Karpas-422 (cell line): Measurements from ENCODE around the gene HMCN2. TPM values are rescaled to one million over a fixed set of nuclear protein-coding genes. Genes with fewer than 3 reads are reported as not detected.

ENCODE experiments used
- DNase-seq: peaks from one replicate; pipeline ENCODE4 v3.0.0-alpha.2; 2015
- H2AFZ ChIP-seq: fragments of 200-600 bp; sonication (generic); 2 replicates; pipeline ENCODE4 v1.6.1; 2014; ENCODE audit warnings: antibody characterized with exemption, low read length, mixed read lengths
- H3K27ac ChIP-seq: fragments of 200-600 bp; sonication (generic); 2 replicates; pipeline ENCODE4 v1.5.1; 2014; ENCODE audit warnings: mild to moderate bottlenecking, low read length, moderate library complexity
- H3K27me3 ChIP-seq: fragments of 200-600 bp; sonication (generic); 2 replicates; pipeline ENCODE4 v1.6.1; 2014; ENCODE audit warnings: low read length, mixed read lengths
- H3K36me3 ChIP-seq: fragments of 200-600 bp; sonication (generic); 2 replicates; pipeline ENCODE4 v1.6.1; 2014; ENCODE audit warnings: low read length, mixed read lengths; ENCODE audit not compliant: insufficient read depth
- H3K4me1 ChIP-seq: fragments of 200-600 bp; sonication (generic); 2 replicates; pipeline ENCODE4 v1.6.1; 2014; ENCODE audit warnings: mild to moderate bottlenecking, low read length, mixed read lengths
- H3K4me2 ChIP-seq: fragments of 200-600 bp; sonication (generic); 2 replicates; pipeline ENCODE4 v1.6.1; 2014; ENCODE audit warnings: low read length, low read depth, mild to moderate bottlenecking; ENCODE audit not compliant: poor library complexity, severe bottlenecking
- H3K4me3 ChIP-seq: fragments of 200-600 bp; sonication (generic); 2 replicates; pipeline ENCODE4 v1.5.1; 2014; ENCODE audit warnings: mild to moderate bottlenecking, antibody characterized with exemption, low read length, mixed read lengths
- H3K79me2 ChIP-seq: fragments of 200-600 bp; sonication (generic); 2 replicates; pipeline ENCODE4 v1.6.1; 2014; ENCODE audit warnings: mild to moderate bottlenecking, low read length, mixed read lengths
- H3K9ac ChIP-seq: fragments of 200-600 bp; sonication (generic); 2 replicates; pipeline ENCODE4 v1.6.0; 2014; ENCODE audit warnings: low read length
- H3K9me2 ChIP-seq: fragments of 200-600 bp; sonication (generic), shearing (Covaris generic); replicated peaks from 2 replicates; pipeline ENCODE4 v1.6.0; 2014; ENCODE audit warnings: mild to moderate bottlenecking, low read length, moderate library complexity; ENCODE audit not compliant: insufficient read depth
- H3K9me3 ChIP-seq: fragments of 300-700, 200-600 bp; sonication (generic); 2 replicates; pipeline ENCODE4 v1.6.1; 2014; ENCODE audit warnings: low read length, mixed read lengths
- H4K20me1 ChIP-seq: fragments of 200-600 bp; sonication (generic); 2 replicates; pipeline ENCODE4 v1.6.1; 2014; ENCODE audit warnings: mild to moderate bottlenecking, antibody characterized with exemption, low read length, low read depth; ENCODE audit not compliant: insufficient read depth
- total RNA-seq: library from RNA; depleted of rRNA; stranded (reverse); fragments of >200 nt; shearing (Covaris generic); gene quantifications from 2 replicates; pipeline ENCODE4 v1.2.3, GENCODE V29; 2014; ENCODE audit warnings: low replicate concordance

Gene HMCN2
- total RNA-seq, 1 experiment from 2014 or later, result not detected

DNA sequence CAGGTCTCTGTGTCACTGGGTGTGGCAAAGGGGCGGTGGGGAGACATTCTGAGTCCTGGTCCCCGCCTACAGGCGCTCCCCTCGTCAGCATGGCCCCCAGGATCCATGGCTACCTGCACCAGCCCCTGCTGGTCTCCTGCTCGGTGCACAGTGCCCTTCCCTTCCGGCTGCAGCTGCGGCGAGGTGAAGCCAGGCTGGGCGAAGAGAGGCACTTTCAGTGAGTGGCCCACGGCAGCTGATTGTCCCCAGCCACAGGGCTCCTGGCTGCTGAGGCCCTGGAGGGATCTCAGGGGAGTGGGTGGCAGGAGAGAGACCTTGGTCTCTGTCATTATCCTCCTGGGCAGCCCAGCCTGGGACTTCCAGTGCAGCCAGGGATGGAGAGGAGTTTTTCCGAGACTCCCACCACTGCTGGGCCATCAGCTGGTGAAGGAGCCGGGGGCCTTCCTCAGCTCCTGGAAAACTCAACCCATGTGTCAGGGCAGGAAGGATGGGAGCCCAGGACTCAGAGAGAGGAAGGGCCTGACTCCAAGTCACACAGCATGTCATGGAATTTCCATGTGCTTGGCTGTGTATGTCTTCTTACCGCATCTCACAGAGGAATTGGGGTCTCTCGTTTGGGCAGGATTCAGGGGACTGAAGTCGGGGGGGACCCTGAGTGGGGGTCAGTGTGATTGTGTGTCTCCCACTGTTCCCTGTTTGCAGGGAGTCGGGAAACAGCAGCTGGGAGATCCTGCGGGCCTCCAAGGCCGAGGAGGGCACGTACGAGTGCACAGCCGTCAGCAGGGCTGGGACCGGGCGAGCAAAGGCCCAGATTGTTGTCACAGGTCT lies 37.4 kb downstream of the HMCN2 start:
- H3K9ac ChIP-seq, result no peak overlapping the region
- DNase-seq, result no peak
- H2AFZ ChIP-seq, result no peak overlapping the region
- H3K36me3 ChIP-seq, result no peaks in the 10 kb centered on the region
- no peaks in the 10 kb centered on the region for H4K20me1 ChIP-seq
- H3K9me3 ChIP-seq, result no peaks in the 10 kb centered on the region
- no peak overlapping the region for H3K27ac ChIP-seq
- H3K79me2 ChIP-seq, result no peaks in the 10 kb centered on the region
- no peaks in the 10 kb centered on the region for H3K9me2 ChIP-seq
- H3K4me1 ChIP-seq, result no peaks in the 10 kb centered on the region
- H3K4me3 ChIP-seq, result no peak overlapping the region
- no peak overlapping the region for H3K4me2 ChIP-seq
- no peaks in the 10 kb centered on the region for H3K27me3 ChIP-seq

GRCh38 chr9:130303613-130304055 lies 38.1 kb downstream of the HMCN2 start:
- H2AFZ ChIP-seq, result no peak overlapping the region
- no peak overlapping the region for H3K4me3 ChIP-seq
- H4K20me1 ChIP-seq, result no peaks in the 10 kb centered on the region
- no peak overlapping the region for H3K4me2 ChIP-seq
- H3K9me3 ChIP-seq, result no peaks in the 10 kb centered on the region
- no peaks in the 10 kb centered on the region for H3K36me3 ChIP-seq
- no peaks in the 10 kb centered on the region for H3K4me1 ChIP-seq
- no peaks in the 10 kb centered on the region for H3K79me2 ChIP-seq
- H3K9me2 ChIP-seq, result no peaks in the 10 kb centered on the region
- no peak overlapping the region for H3K27ac ChIP-seq
- H3K27me3 ChIP-seq, result no peaks in the 10 kb centered on the region
- H3K9ac ChIP-seq, result no peak overlapping the region
- DNase-seq, result no peak

DNA sequence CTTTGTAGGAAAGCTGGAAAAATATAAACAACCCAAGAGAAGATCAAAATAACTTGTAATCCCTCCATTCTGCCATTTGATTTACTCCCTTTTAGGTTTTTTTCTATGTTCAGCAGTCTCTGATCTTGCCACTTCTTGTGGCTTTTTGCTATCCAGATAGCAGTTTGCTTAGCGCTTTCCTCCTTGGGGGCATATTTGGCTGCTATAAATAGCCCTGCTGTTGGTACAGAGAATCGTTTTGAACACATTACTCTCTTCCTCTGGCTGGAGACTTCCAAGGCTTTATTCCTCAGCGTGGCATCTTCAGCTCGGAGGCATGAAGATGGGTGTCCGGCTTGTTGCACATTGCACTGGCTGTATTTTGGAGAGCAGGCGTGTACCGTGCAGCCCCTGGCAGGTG lies 38.6 kb downstream of the HMCN2 start:
- H3K9ac ChIP-seq, result no peak overlapping the region
- no peaks in the 10 kb centered on the region for H3K4me1 ChIP-seq
- H3K36me3 ChIP-seq, result no peaks in the 10 kb centered on the region
- no peak for DNase-seq
- no peaks in the 10 kb centered on the region for H3K9me3 ChIP-seq
- H4K20me1 ChIP-seq, result no peaks in the 10 kb centered on the region
- no peak overlapping the region for H2AFZ ChIP-seq
- no peaks in the 10 kb centered on the region for H3K27me3 ChIP-seq
- no peaks in the 10 kb centered on the region for H3K9me2 ChIP-seq
- no peak overlapping the region for H3K4me2 ChIP-seq
- no peak overlapping the region for H3K27ac ChIP-seq
- no peaks in the 10 kb centered on the region for H3K79me2 ChIP-seq
- no peak overlapping the region for H3K4me3 ChIP-seq

DNA sequence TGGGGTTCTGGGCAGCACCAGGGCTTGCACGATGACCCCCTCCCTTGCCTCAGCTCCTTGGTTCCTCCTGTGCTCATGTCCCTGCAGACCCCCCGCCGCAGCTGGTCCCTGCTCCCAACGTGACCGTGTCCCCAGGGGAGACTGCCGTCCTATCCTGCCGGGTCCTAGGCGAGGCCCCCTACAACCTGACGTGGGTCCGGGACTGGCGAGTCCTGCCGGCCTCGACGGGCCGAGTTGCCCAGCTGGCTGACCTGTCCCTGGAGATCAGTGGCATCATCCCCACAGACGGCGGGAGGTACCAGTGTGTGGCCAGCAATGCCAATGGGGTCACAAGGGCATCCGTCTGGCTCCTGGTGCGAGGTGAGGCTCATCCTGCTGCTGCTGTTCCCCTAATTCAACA lies 39.1 kb downstream of the HMCN2 start:
- Histone ChIP-seq H3K27me3 (no peaks in the 10 kb centered on the region), H3K27ac (no peak overlapping the region), H3K9ac (no peak overlapping the region)

DNA sequence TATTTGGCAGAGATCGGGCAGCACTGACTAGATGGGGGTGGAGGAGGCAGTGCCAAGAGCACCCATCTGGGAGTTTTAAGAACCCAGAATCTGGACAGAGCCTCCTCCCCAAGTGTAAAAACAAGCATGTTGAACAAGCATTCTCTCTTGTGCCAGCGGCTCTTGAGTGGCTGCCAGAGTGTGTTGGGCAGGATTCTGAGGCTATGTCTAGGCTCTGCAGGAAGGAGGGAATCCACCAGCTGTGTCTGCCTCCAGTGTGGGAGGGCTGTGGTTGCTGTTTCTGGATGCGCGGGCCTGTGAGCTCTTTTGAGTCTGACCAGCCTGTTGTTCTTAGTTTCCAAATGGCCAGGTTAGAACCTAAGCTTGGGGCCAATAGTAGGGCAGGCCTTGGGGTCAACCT lies 39.8 kb downstream of the HMCN2 start:
- DNase-seq, result no peak
- H3K27ac ChIP-seq, result no peak overlapping the region
- H2AFZ ChIP-seq, result no peak overlapping the region
- H3K4me1 ChIP-seq, result no peaks in the 10 kb centered on the region
- H3K79me2 ChIP-seq, result no peaks in the 10 kb centered on the region
- H3K9me3 ChIP-seq, result no peaks in the 10 kb centered on the region
- no peaks in the 10 kb centered on the region for H3K36me3 ChIP-seq
- H3K27me3 ChIP-seq, result no peaks in the 10 kb centered on the region
- no peak overlapping the region for H3K9ac ChIP-seq
- H3K9me2 ChIP-seq, result no peaks in the 10 kb centered on the region
- no peak overlapping the region for H3K4me2 ChIP-seq
- H3K4me3 ChIP-seq, result no peak overlapping the region
- no peaks in the 10 kb centered on the region for H4K20me1 ChIP-seq

More for the DNA sequence above, 39.1 kb downstream of the HMCN2 start:
- Histone ChIP-seq H3K9me3 (no peaks in the 10 kb centered on the region), H3K4me3 (no peak overlapping the region), H3K9me2 (no peaks in the 10 kb centered on the region), H3K4me2 (no peak overlapping the region), H4K20me1 (no peaks in the 10 kb centered on the region), H3K79me2 (no peaks in the 10 kb centered on the region), H3K36me3 (no peaks in the 10 kb centered on the region), H3K4me1 (no peaks in the 10 kb centered on the region), H2AFZ (no peak overlapping the region)
- no peak for DNase-seq

- no peak for DNase-seq
- Histone ChIP-seq H3K4me3 (no peak overlapping the region), H4K20me1 (no peaks in the 10 kb centered on the region), H3K4me1 (no peaks in the 10 kb centered on the region), H3K27ac (no peak overlapping the region), H3K79me2 (no peaks in the 10 kb centered on the region), H3K27me3 (no peaks in the 10 kb centered on the region), H3K4me2 (no peak overlapping the region), H3K9me2 (no peaks in the 10 kb centered on the region), H3K9me3 (no peaks in the 10 kb centered on the region), H2AFZ (no peak overlapping the region), H3K36me3 (no peaks in the 10 kb centered on the region), H3K9ac (no peak overlapping the region)
These were observed 41.5 kb downstream of the HMCN2 start for GRCh38 chr9:130306823-130307666.

DNA sequence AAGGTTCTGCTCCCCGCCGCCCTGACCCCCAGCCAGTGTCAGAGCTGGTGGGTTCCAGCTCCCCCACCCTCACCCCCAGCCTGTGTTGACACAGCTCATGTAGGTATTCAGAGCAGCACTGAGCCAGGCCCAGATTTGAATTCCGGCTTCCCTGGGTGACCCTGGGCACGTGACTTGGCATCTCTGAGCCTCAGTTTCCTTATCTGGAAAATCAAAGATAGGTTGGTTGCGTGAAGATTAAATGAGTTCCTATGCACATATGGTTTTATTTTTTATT lies 42.0 kb downstream of the HMCN2 start:
- Histone ChIP-seq H3K4me3 (no peak overlapping the region), H3K9me2 (no peaks in the 10 kb centered on the region), H3K27me3 (no peaks in the 10 kb centered on the region), H3K36me3 (no peaks in the 10 kb centered on the region), H4K20me1 (no peaks in the 10 kb centered on the region), H3K79me2 (no peaks in the 10 kb centered on the region), H3K9ac (no peak overlapping the region), H2AFZ (no peak overlapping the region), H3K9me3 (no peaks in the 10 kb centered on the region), H3K4me2 (no peak overlapping the region), H3K27ac (no peak overlapping the region), H3K4me1 (no peaks in the 10 kb centered on the region)
- no peak for DNase-seq

DNA sequence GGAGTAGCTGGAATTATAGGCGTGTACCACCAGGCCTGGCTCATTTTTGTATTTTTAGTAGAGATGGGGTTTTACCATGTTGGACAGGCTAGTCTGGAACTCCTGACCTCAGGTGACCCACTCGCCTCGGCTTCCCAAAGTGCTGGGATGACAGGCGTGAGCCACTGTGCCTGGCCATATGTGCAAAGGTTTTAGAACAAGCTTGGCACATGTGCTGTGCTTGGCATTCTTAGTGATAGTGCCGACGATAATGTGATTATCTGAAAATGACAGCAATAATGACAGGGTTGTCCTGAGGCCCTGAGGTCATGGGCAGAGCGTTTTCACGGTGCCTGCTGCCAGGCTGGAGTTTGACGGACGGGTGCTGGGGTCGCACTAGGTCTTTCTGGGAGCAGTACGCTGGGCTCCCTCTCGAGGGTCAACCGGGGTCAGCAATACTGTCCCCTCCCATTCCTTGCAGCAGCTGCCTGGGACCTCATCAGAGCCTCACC lies 42.6 kb downstream of the HMCN2 start:
- Histone ChIP-seq H3K9ac (no peak overlapping the region), H3K36me3 (no peaks in the 10 kb centered on the region), H2AFZ (no peak overlapping the region), H3K27me3 (no peaks in the 10 kb centered on the region), H3K9me2 (no peaks in the 10 kb centered on the region), H3K27ac (no peak overlapping the region), H3K4me1 (no peaks in the 10 kb centered on the region), H3K9me3 (no peaks in the 10 kb centered on the region), H3K4me2 (no peak overlapping the region), H4K20me1 (no peaks in the 10 kb centered on the region), H3K79me2 (no peaks in the 10 kb centered on the region), H3K4me3 (no peak overlapping the region)
- DNase-seq, result no peak
